ENCODE data around the gene TRHDE.

DNA sequence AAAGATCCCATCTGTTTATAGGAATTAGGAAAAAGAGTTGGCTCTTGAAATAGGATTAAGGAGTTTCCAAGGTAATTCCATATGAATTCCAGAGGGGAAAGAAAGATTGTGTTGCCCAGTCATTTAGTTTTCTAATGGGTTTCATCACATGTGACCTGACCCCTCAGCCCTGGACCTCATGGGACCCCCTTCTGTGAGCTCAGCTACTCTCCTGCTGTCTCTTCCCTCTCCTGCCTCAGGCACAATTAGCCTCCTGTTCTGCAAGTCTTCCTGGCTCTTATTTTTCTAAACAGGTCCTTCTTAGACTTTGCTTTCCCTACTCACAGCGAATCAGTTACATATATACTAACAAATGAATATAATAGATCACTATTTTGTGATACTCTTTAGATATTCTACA, 237.7 kb downstream of the TRHDE start:
- TF ChIP-seq, protein P1, sequence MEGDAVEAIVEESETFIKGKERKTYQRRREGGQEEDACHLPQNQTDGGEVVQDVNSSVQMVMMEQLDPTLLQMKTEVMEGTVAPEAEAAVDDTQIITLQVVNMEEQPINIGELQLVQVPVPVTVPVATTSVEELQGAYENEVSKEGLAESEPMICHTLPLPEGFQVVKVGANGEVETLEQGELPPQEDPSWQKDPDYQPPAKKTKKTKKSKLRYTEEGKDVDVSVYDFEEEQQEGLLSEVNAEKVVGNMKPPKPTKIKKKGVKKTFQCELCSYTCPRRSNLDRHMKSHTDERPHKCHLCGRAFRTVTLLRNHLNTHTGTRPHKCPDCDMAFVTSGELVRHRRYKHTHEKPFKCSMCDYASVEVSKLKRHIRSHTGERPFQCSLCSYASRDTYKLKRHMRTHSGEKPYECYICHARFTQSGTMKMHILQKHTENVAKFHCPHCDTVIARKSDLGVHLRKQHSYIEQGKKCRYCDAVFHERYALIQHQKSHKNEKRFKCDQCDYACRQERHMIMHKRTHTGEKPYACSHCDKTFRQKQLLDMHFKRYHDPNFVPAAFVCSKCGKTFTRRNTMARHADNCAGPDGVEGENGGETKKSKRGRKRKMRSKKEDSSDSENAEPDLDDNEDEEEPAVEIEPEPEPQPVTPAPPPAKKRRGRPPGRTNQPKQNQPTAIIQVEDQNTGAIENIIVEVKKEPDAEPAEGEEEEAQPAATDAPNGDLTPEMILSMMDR (IDR thresholded peaks at IDR 0.05; ENCODE audit: insufficient read depth, low read length) = no peak
- TF ChIP-seq POLR2AphosphoS5 (IDR thresholded peaks at IDR 0.05; ENCODE audit: low read depth) (no peak), REST (IDR thresholded peaks at IDR 0.05; ENCODE audit: insufficient replicate concordance, low read depth) (no peak)

Data from HL-60 (cell line).